ENCODE measurements around the gene NFKB2.

- TF ChIP-seq POLR2A (IDR thresholded peaks at IDR 0.05) (no peak), CTCF (IDR thresholded peaks at IDR 0.05) (no peak)
These were observed 24.2 kb upstream of the NFKB2 start for GRCh38 chr10:102371295-102371694.

Data from thyroid gland (tissue), 4 donors.